A673 (cell line): ENCODE data around the gene CST2. TPM values are rescaled to one million over a fixed set of nuclear protein-coding genes. Genes with fewer than 3 reads are reported as not detected.

Experiments used
- BruUV-seq: library from RNA; stranded (reverse); fragments of 400-500 nt; replicated peaks from 2 replicates; lab custom pipeline; 2021; lab: Mats Ljungman, UMichigan
- CTCF ChIA-PET: fragments of 300-600 bp; sonication (Branson Sonifier 250); formaldehyde crosslinking; loops from one replicate; lab custom pipeline; 2022; ENCODE audit warnings: antibody characterized with exemption; lab: Charles Lee
- POLR2A ChIA-PET: fragments of 300-600 bp; sonication (Branson Sonifier 250); formaldehyde crosslinking; loops from one replicate; lab custom pipeline; 2022; ENCODE audit warnings: antibody characterized with exemption; ENCODE audit not compliant: low non-redundant PET; lab: Charles Lee
- DNase-seq: peaks from one replicate; pipeline ENCODE4 v3.0.0-alpha.2; 2015; ENCODE audit warnings: low spot score
- H3K27ac ChIP-seq: fragments of 200-600 bp; sonication (generic); 2 replicates; pipeline ENCODE4 v1.5.1; 2016; ENCODE audit warnings: mixed run types, low read depth, mild to moderate bottlenecking, mixed read lengths, antibody characterized with exemption, low read length; ENCODE audit not compliant: poor library complexity, severe bottlenecking
- H3K27me3 ChIP-seq: fragments of 200-600 bp; sonication (generic); replicated peaks from 2 replicates; pipeline ENCODE4 v1.6.1; 2017; ENCODE audit warnings: mixed run types, low read depth, mild to moderate bottlenecking, mixed read lengths, antibody characterized with exemption, low read length; ENCODE audit not compliant: insufficient read depth, poor library complexity
- H3K36me3 ChIP-seq: fragments of 200-600 bp; sonication (generic); 2 replicates; pipeline ENCODE4 v1.6.1; 2016; ENCODE audit warnings: mixed run types, mild to moderate bottlenecking, mixed read lengths, antibody characterized with exemption, low read length; ENCODE audit not compliant: insufficient read depth, poor library complexity, severe bottlenecking
- H3K4me1 ChIP-seq: fragments of 200-600 bp; sonication (generic); 2 replicates; pipeline ENCODE4 v1.6.1; 2017; ENCODE audit warnings: mixed run types, mild to moderate bottlenecking, mixed read lengths, antibody characterized with exemption, low read length; ENCODE audit not compliant: insufficient read depth, poor library complexity, severe bottlenecking
- H3K4me3 ChIP-seq: fragments of 200-600 bp; sonication (generic); 2 replicates; pipeline ENCODE4 v1.5.1; 2016; ENCODE audit warnings: low read depth, mixed run types, mild to moderate bottlenecking, mixed read lengths, low read length; ENCODE audit not compliant: poor library complexity, severe bottlenecking
- H3K9me3 ChIP-seq: fragments of 200-600 bp; sonication (generic); 2 replicates; pipeline ENCODE4 v1.6.1; 2016; ENCODE audit warnings: mixed run types, low read depth, mild to moderate bottlenecking, mixed read lengths, antibody characterized with exemption, low read length; ENCODE audit not compliant: poor library complexity, severe bottlenecking
- CTCF ChIP-seq: fragments of 300-800, 200-600 bp; sonication (generic); conservative IDR thresholded peaks from 2 replicates; pipeline ENCODE4 v1.5.1; 2017; ENCODE audit warnings: low read depth, mild to moderate bottlenecking, antibody characterized with exemption, low read length, moderate library complexity, mixed read lengths
- EZH2 ChIP-seq: fragments of 200-600 bp; sonication (generic); IDR thresholded peaks from 2 replicates; pipeline ENCODE4 v1.6.1; 2017; ENCODE audit warnings: borderline replicate concordance, low read depth, mild to moderate bottlenecking, mixed read lengths, antibody characterized with exemption, low read length; ENCODE audit not compliant: poor library complexity, severe bottlenecking
- intact Hi-C: fragments of 100-400 bp; cut with micrococcal nuclease; formaldehyde crosslinking; loops from one replicate; pipeline ENCODE4 v1.10.0; 2022; ENCODE audit not compliant: unreplicated experiment
- total RNA-seq: library from RNA; stranded (reverse); gene quantifications from 2 replicates; pipeline ENCODE4 v1.2.3, GENCODE V29; 2021

Gene CST2
- total RNA-seq, 1 experiment from 2014 or later: not detected

- POLR2A ChIA-PET: no interaction called here
- Histone ChIP-seq H3K36me3 (no peaks in the 10 kb centered on the region), H3K9me3 (no peaks in the 10 kb centered on the region), H3K4me1 (no peaks in the 10 kb centered on the region), H3K27ac (no peak overlapping the region), H3K4me3 (no peak overlapping the region), H3K27me3 (no peaks in the 10 kb centered on the region)
- BruUV-seq: no TSS peak
- intact Hi-C loops: no loop called here
- CTCF ChIA-PET: no interaction called here
- DNase-seq: no peak
- TF ChIP-seq EZH2: no peak
- no peak for TF ChIP-seq CTCF
Measured at GRCh38 chr20:23857962-23858595, 31.6 kb upstream of the CST2 start.

- H3K36me3 ChIP-seq: no peaks in the 10 kb centered on the region
- BruUV-seq: no TSS peak
- TF ChIP-seq CTCF (no peak), EZH2 (no peak)
Measured at GRCh38 chr20:23856736-23857135, 30.2 kb upstream of the CST2 start.

GRCh38 chr20:23856226-23856625 is 29.7 kb upstream of the CST2 start:
- POLR2A ChIA-PET: no interaction called here
- Histone ChIP-seq H3K4me1 (no peaks in the 10 kb centered on the region), H3K4me3 (no peak overlapping the region), H3K27me3 (no peaks in the 10 kb centered on the region), H3K27ac (no peak overlapping the region), H3K36me3 (no peaks in the 10 kb centered on the region), H3K9me3 (no peaks in the 10 kb centered on the region)
- no TSS peak for BruUV-seq
- intact Hi-C loops: no loop called here
- CTCF ChIA-PET: no interaction called here
- DNase-seq: no peak
- TF ChIP-seq CTCF (no peak), EZH2 (no peak)

More at GRCh38 chr20:23856736-23857135, 30.2 kb upstream of the CST2 start:
- POLR2A ChIA-PET: no interaction called here
- CTCF ChIA-PET: no interaction called here
- Histone ChIP-seq H3K4me1 (no peaks in the 10 kb centered on the region), H3K9me3 (no peaks in the 10 kb centered on the region), H3K27ac (no peak overlapping the region), H3K4me3 (no peak overlapping the region), H3K27me3 (no peaks in the 10 kb centered on the region)
- intact Hi-C loops: no loop called here
- DNase-seq: no peak
